ENCODE results near the gene VTN. TPM values are rescaled to one million over a fixed set of nuclear protein-coding genes. Genes with fewer than 3 reads are reported as not detected.

Gene VTN
- total and polyA plus RNA-seq, 2 experiments from 2014 or later = 0.16 TPM; not detected in 1

- TF ChIP-seq, protein P1, sequence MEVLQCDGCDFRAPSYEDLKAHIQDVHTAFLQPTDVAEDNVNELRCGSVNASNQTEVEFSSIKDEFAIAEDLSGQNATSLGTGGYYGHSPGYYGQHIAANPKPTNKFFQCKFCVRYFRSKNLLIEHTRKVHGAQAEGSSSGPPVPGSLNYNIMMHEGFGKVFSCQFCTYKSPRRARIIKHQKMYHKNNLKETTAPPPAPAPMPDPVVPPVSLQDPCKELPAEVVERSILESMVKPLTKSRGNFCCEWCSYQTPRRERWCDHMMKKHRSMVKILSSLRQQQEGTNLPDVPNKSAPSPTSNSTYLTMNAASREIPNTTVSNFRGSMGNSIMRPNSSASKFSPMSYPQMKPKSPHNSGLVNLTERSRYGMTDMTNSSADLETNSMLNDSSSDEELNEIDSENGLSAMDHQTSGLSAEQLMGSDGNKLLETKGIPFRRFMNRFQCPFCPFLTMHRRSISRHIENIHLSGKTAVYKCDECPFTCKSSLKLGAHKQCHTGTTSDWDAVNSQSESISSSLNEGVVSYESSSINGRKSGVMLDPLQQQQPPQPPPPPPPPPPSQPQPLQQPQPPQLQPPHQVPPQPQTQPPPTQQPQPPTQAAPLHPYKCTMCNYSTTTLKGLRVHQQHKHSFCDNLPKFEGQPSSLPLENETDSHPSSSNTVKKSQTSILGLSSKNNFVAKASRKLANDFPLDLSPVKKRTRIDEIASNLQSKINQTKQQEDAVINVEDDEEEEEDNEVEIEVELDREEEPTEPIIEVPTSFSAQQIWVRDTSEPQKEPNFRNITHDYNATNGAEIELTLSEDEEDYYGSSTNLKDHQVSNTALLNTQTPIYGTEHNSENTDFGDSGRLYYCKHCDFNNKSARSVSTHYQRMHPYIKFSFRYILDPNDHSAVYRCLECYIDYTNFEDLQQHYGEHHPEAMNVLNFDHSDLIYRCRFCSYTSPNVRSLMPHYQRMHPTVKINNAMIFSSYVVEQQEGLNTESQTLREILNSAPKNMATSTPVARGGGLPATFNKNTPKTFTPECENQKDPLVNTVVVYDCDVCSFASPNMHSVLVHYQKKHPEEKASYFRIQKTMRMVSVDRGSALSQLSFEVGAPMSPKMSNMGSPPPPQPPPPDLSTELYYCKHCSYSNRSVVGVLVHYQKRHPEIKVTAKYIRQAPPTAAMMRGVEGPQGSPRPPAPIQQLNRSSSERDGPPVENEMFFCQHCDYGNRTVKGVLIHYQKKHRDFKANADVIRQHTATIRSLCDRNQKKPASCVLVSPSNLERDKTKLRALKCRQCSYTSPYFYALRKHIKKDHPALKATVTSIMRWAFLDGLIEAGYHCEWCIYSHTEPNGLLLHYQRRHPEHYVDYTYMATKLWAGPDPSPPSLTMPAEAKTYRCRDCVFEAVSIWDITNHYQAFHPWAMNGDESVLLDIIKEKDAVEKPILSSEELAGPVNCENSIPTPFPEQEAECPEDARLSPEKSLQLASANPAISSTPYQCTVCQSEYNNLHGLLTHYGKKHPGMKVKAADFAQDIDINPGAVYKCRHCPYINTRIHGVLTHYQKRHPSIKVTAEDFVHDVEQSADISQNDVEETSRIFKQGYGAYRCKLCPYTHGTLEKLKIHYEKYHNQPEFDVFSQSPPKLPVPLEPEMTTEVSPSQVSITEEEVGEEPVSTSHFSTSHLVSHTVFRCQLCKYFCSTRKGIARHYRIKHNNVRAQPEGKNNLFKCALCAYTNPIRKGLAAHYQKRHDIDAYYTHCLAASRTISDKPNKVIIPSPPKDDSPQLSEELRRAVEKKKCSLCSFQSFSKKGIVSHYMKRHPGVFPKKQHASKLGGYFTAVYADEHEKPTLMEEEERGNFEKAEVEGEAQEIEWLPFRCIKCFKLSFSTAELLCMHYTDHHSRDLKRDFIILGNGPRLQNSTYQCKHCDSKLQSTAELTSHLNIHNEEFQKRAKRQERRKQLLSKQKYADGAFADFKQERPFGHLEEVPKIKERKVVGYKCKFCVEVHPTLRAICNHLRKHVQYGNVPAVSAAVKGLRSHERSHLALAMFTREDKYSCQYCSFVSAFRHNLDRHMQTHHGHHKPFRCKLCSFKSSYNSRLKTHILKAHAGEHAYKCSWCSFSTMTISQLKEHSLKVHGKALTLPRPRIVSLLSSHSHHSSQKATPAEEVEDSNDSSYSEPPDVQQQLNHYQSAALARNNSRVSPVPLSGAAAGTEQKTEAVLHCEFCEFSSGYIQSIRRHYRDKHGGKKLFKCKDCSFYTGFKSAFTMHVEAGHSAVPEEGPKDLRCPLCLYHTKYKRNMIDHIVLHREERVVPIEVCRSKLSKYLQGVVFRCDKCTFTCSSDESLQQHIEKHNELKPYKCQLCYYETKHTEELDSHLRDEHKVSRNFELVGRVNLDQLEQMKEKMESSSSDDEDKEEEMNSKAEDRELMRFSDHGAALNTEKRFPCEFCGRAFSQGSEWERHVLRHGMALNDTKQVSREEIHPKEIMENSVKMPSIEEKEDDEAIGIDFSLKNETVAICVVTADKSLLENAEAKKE (CRISPR knock-in tag; IDR thresholded peaks at IDR 0.05) = no peak
- TF ChIP-seq EZH2phosphoT487 (IDR thresholded peaks at IDR 0.05; ENCODE audit: unreplicated experiment) (no peak), ZNF114 (CRISPR knock-in tag; IDR thresholded peaks at IDR 0.05) (no peak), NANOG (IDR thresholded peaks at IDR 0.05; ENCODE audit: borderline replicate concordance) (no peak), EZH2 (IDR thresholded peaks at IDR 0.05; ENCODE audit: low read depth, unreplicated experiment) (no peak), POLR2AphosphoS5 (IDR thresholded peaks at IDR 0.05; ENCODE audit: low read depth) (no peak), ETS1 (IDR thresholded peaks at IDR 0.05) (no peak), CREB1 (CRISPR knock-in tag; IDR thresholded peaks at IDR 0.05; ENCODE audit: low read depth) (no peak), ZNF331 (CRISPR knock-in tag; IDR thresholded peaks at IDR 0.05; ENCODE audit: low read depth) (no peak), JUNB (IDR thresholded peaks at IDR 0.05; ENCODE audit: unreplicated experiment) (no peak)
Observed at GRCh38 chr17:28394337-28395116, 24.4 kb upstream of the VTN start (continued).

Measured in GM23338 (cell line).